Spleen (tissue), 11 donors: ENCODE data around the gene ACTC1. TPM values are rescaled to one million over a fixed set of nuclear protein-coding genes. Genes with fewer than 3 reads are reported as not detected.

Source experiments
- DNase-seq: peaks from one replicate; pipeline ENCODE4 v3.0.0-alpha.2; 2020
- H3K27ac ChIP-seq, 8 donors: fragments of 200-600 bp; sonication (generic) in 7 of 8; 1 replicate in 4 of 8; 2 replicates in 4 of 8; pipeline versions ENCODE4 v1.5.0 to v1.8.0; 2016 to 2021; ENCODE audit warnings: inconsistent platforms in 4 of 8, mild to moderate bottlenecking in 4 of 8, moderate library complexity in 1 of 8
- H3K27me3 ChIP-seq, 7 donors: fragments of 200-600 bp; sonication (generic) in 6 of 7; replicated peaks in 1 of 7; 1 replicate in 4 of 7; 2 replicates in 3 of 7; pipeline versions ENCODE4 v1.5.0 to v1.8.0; 2016 to 2021; ENCODE audit warnings: inconsistent platforms in 3 of 7, mild to moderate bottlenecking in 1 of 7
- H3K36me3 ChIP-seq, 6 donors: fragments of 200-600 bp; sonication (generic) in 5 of 6; 1 replicate in 4 of 6; 2 replicates in 2 of 6; pipeline versions ENCODE4 v1.5.0 to v1.8.0; 2016 to 2021; ENCODE audit warnings: inconsistent platforms in 2 of 6
- H3K4me1 ChIP-seq, 6 donors: fragments of 200-600 bp; sonication (generic) in 5 of 6; 1 replicate in 3 of 6; 2 replicates in 3 of 6; pipeline versions ENCODE4 v1.5.0 to v1.8.0; 2016 to 2021; ENCODE audit warnings: inconsistent platforms in 3 of 6
- H3K4me3 ChIP-seq, 8 donors: fragments of 200-600 bp; sonication (generic) in 7 of 8; 1 replicate in 4 of 8; 2 replicates in 4 of 8; pipeline versions ENCODE4 v1.5.0 to v1.8.0; 2016 to 2021; ENCODE audit warnings: inconsistent platforms in 4 of 8, mild to moderate bottlenecking in 4 of 8, moderate library complexity in 2 of 8
- H3K9me3 ChIP-seq, 8 donors: fragments of 200-600 bp; sonication (generic) in 7 of 8; 1 replicate in 4 of 8; 2 replicates in 4 of 8; pipeline versions ENCODE4 v1.5.0 to v1.8.0; 2016 to 2021; ENCODE audit warnings: inconsistent platforms in 4 of 8
- CTCF ChIP-seq, 11 experiments: fragments of 200-600 bp in 7 of 11; fragments of 450-650 bp in 4 of 11; sonication (generic) in 4 of 11; IDR thresholded peaks in 8 of 11; conservative IDR thresholded peaks in 3 of 11; 1 replicate in 7 of 11; 2 replicates in 4 of 11; pipeline versions ENCODE4 v1.4.0 to v1.8.0; 2016 to 2021; ENCODE audit warnings: antibody characterized with exemption in 11 of 11, inconsistent platforms in 4 of 11, mild to moderate bottlenecking in 1 of 11
- POLR2A ChIP-seq, 3 donors: fragments of 450-650 bp; IDR thresholded peaks; one replicate each; pipeline ENCODE4 v1.5.1; 2017; ENCODE audit warnings: antibody characterized with exemption in 3 of 3, mild to moderate bottlenecking in 1 of 3
- POLR2AphosphoS5 ChIP-seq, 3 donors: sonication (generic); formaldehyde crosslinking; IDR thresholded peaks; one replicate each; pipeline ENCODE4 v1.5.1; 2017; ENCODE audit warnings: antibody characterized with exemption in 3 of 3
- WGBS, 5 donors: extraction: QIAGEN DNeasy Blood & Tissue Kit in 3 of 5; methylation state at CpG; one replicate each; pipeline versions ENCODE4 v1.1.5 to v1.1.7; 2013 to 2018; 5-methylcytosine and 5-hydroxymethylcytosine counted together
- intact Hi-C: fragments of 100-400 bp; cut with DNase I; formaldehyde crosslinking; loops from one replicate; pipeline ENCODE4 v1.15.0; 2023; ENCODE audit warnings: low total_unique reads
- polyA plus RNA-seq, 3 donors: library from polyadenylated mRNA; stranded (reverse); fragments of 200-250 nt; gene quantifications; one replicate each; pipeline ENCODE4 v1.2.1, GENCODE V29; 2013
- total RNA-seq, 7 donors: library from RNA; depleted of rRNA in 3 of 7; stranded (reverse); fragments of >200 nt in 3 of 7; fragmentation: NEBNext Ultra II Directional in 4 of 7; extraction: Animal tissue kit (Norgen Biotek cat#: 25700) in 4 of 7; gene quantifications; one replicate each; pipeline versions ENCODE4 v1.1.0 to v1.2.1, GENCODE V29; 2016 to 2021
- donor health status: healthy with polysubstance abuse.
- donor health status: DM: no; HTN: no; CAD: no; lungs with moderate emphysema.
- donor health status: DM: no; HTN: no; CAD: no.
- donor health status: Bipolar disorder and iron deficiency.
- donor health status: healthy.
- donor health status: DM: no; HTN: no; CAD: no.
- donor health status: DM: yes; HTN: yes; CAD: no.

Gene ACTC1
- total and polyA plus RNA-seq, 10 donors: 0.32 to 2.8 (median 0.96) TPM

- no peaks in the 10 kb centered on the region for H3K4me1 ChIP-seq
- no peaks in the 10 kb centered on the region for H3K9me3 ChIP-seq
- no peak for DNase-seq
- peaks cover 0 to 33% (median 6%) of the 10 kb centered on the region in 7 donors for H3K27me3 ChIP-seq
- H3K36me3 ChIP-seq: no peaks in the 10 kb centered on the region
- TF ChIP-seq POLR2A (IDR thresholded peaks at IDR 0.05) (no peak), CTCF (IDR thresholded peaks at IDR 0.05 in 8 of 11, conservative IDR thresholded peaks at IDR 0.05 in 3 of 11) (no peak), POLR2AphosphoS5 (IDR thresholded peaks at IDR 0.05) (no peak)
- H3K4me3 ChIP-seq: no peak overlapping the region
- intact Hi-C loops: no loop called here
- 74 to 88% (median 78%) methylated on average over 7 of the region's 7 CpGs for WGBS, 5 donors
- no peak overlapping the region for H3K27ac ChIP-seq
Measured at GRCh38 chr15:34789326-34789725, 6.0 kb downstream of the ACTC1 start.

GRCh38 chr15:34786206-34786605 lies 9.1 kb downstream of the ACTC1 start:
- Histone ChIP-seq H3K4me3 (no peak overlapping the region), H3K4me1 (no peaks in the 10 kb centered on the region), H3K9me3 (peaks cover 0 to 5% (median under 1%) of the 10 kb centered on the region in 8 donors), H3K27ac (no peak overlapping the region), H3K36me3 (no peaks in the 10 kb centered on the region), H3K27me3 (peaks cover 0 to 15% (median 0%) of the 10 kb centered on the region in 7 donors)
- no peak for DNase-seq
- no peak for TF ChIP-seq POLR2AphosphoS5 (IDR thresholded peaks at IDR 0.05)
- WGBS, 5 donors: 76 to 86% (median 83%) methylated on average over 2 of the region's 2 CpGs
- intact Hi-C loops: no loop called here

- H3K4me1 ChIP-seq: no peaks in the 10 kb centered on the region
- H3K4me3 ChIP-seq: no peak overlapping the region
- H3K27me3 ChIP-seq: peaks cover 0 to 11% (median 0%) of the 10 kb centered on the region in 7 donors
- H3K9me3 ChIP-seq: peaks cover 0 to 16% (median 7%) of the 10 kb centered on the region in 8 donors
- DNase-seq: no peak
- intact Hi-C loops: no loop called here
- H3K36me3 ChIP-seq: no peaks in the 10 kb centered on the region
- no peak overlapping the region for H3K27ac ChIP-seq
- no peak for TF ChIP-seq CTCF (IDR thresholded peaks at IDR 0.05 in 8 of 11, conservative IDR thresholded peaks at IDR 0.05 in 3 of 11)
- no peak for TF ChIP-seq POLR2AphosphoS5 (IDR thresholded peaks at IDR 0.05)
- no peak for TF ChIP-seq POLR2A (IDR thresholded peaks at IDR 0.05)
Measured at GRCh38 chr15:34783991-34784390, 11.4 kb downstream of the ACTC1 start.

GRCh38 chr15:34783431-34783830 lies 11.9 kb downstream of the ACTC1 start:
- Histone ChIP-seq H3K27me3 (peaks cover 0 to 11% (median 0%) of the 10 kb centered on the region in 7 donors), H3K4me3 (no peak overlapping the region), H3K4me1 (no peaks in the 10 kb centered on the region), H3K36me3 (no peaks in the 10 kb centered on the region), H3K9me3 (peaks cover 0 to 16% (median 7%) of the 10 kb centered on the region in 8 donors), H3K27ac (no peak overlapping the region)
- no peak for DNase-seq
- no peak for TF ChIP-seq POLR2A (IDR thresholded peaks at IDR 0.05)
- no peak for TF ChIP-seq POLR2AphosphoS5 (IDR thresholded peaks at IDR 0.05)
- no peak for TF ChIP-seq CTCF (IDR thresholded peaks at IDR 0.05 in 8 of 11, conservative IDR thresholded peaks at IDR 0.05 in 3 of 11)
- 89 to 97% (median 93%) methylated on average over 2 of the region's 2 CpGs for WGBS, 5 donors
- intact Hi-C loops: no loop called here

GRCh38 chr15:34782901-34783300 lies 12.4 kb downstream of the ACTC1 start:
- no peaks in the 10 kb centered on the region for H3K4me1 ChIP-seq
- TF ChIP-seq POLR2AphosphoS5 (IDR thresholded peaks at IDR 0.05): no peak
- TF ChIP-seq CTCF (IDR thresholded peaks at IDR 0.05 in 8 of 11, conservative IDR thresholded peaks at IDR 0.05 in 3 of 11): no peak
- H3K4me3 ChIP-seq: no peak overlapping the region

More at GRCh38 chr15:34782901-34783300, 12.4 kb downstream of the ACTC1 start:
- peaks cover 0 to 11% (median 0%) of the 10 kb centered on the region in 7 donors for H3K27me3 ChIP-seq
- H3K9me3 ChIP-seq: peaks cover 0 to 16% (median 7%) of the 10 kb centered on the region in 8 donors
- WGBS, 5 donors: 75 to 86% (median 81%) methylated on average over 3 of the region's 3 CpGs
- no peak overlapping the region for H3K27ac ChIP-seq
- DNase-seq: no peak
- H3K36me3 ChIP-seq: no peaks in the 10 kb centered on the region
- intact Hi-C loops: no loop called here
